H9 (cell line): Measurements from ENCODE around the gene CPXM2. TPM values are rescaled to one million over a fixed set of nuclear protein-coding genes. Genes with fewer than 3 reads are reported as not detected.

ENCODE experiments used
- DNase-seq: peaks from one replicate; pipeline ENCODE4 v3.0.0-alpha.2; 2017
- H2AFZ ChIP-seq: one replicate; pipeline ENCODE4 v1.6.1; 2013; ENCODE audit warnings: mild to moderate bottlenecking, low read length, control low read depth, moderate library complexity
- H2AK5ac ChIP-seq: 2 replicates; pipeline ENCODE4 v1.6.1; 2013; ENCODE audit warnings: low read length, control low read depth, mixed read lengths; ENCODE audit not compliant: insufficient read length
- H2BK120ac ChIP-seq: one replicate; pipeline ENCODE4 v1.6.1; 2013; ENCODE audit warnings: low read depth, mild to moderate bottlenecking, low read length, control low read depth, inconsistent platforms; ENCODE audit not compliant: poor library complexity, severe bottlenecking
- H2BK12ac ChIP-seq: 2 replicates; pipeline ENCODE4 v1.6.1; 2013; ENCODE audit warnings: low read length, control low read depth, mixed read lengths, low read depth; ENCODE audit not compliant: insufficient read length
- H2BK15ac ChIP-seq: 2 replicates; pipeline ENCODE4 v1.6.1; 2013; ENCODE audit warnings: low read depth, low read length, control low read depth
- H2BK20ac ChIP-seq: one replicate; pipeline ENCODE4 v1.6.1; 2013; ENCODE audit warnings: low read depth, mild to moderate bottlenecking, low read length, control low read depth, inconsistent platforms; ENCODE audit not compliant: poor library complexity, severe bottlenecking
- H2BK5ac ChIP-seq: 2 replicates; pipeline ENCODE4 v1.6.1; 2013; ENCODE audit warnings: low read length, control low read depth, mixed read lengths; ENCODE audit not compliant: insufficient read length
- H3K14ac ChIP-seq: 2 replicates; pipeline ENCODE4 v1.6.1; 2013; ENCODE audit warnings: low read length, control low read depth; ENCODE audit not compliant: insufficient read depth
- H3K18ac ChIP-seq: 2 replicates; pipeline ENCODE4 v1.6.1; 2013; ENCODE audit warnings: low read depth, mild to moderate bottlenecking, mixed read lengths, low read length, control low read depth; ENCODE audit not compliant: insufficient read length
- H3K23ac ChIP-seq: 2 replicates; pipeline ENCODE4 v1.6.1; 2013; ENCODE audit warnings: low read length, control low read depth, mixed read lengths, low read depth; ENCODE audit not compliant: insufficient read length
- H3K23me2 ChIP-seq: 2 replicates; pipeline ENCODE4 v1.6.1; 2013; ENCODE audit warnings: low read depth, mild to moderate bottlenecking, mixed read lengths, low read length, control low read depth; ENCODE audit not compliant: insufficient read length, poor library complexity, severe bottlenecking
- H3K27ac ChIP-seq: 2 replicates; pipeline ENCODE4 v1.5.1; 2013; ENCODE audit warnings: low read length, control low read depth, mixed read lengths, low read depth; ENCODE audit not compliant: insufficient read length
- H3K27me3 ChIP-seq: 2 replicates; pipeline ENCODE4 v1.6.1; 2013; ENCODE audit warnings: low read length, control low read depth, inconsistent platforms; ENCODE audit not compliant: insufficient read depth
- H3K4ac ChIP-seq: 2 replicates; pipeline ENCODE4 v1.6.1; 2013; ENCODE audit warnings: low read depth, mild to moderate bottlenecking, control low read depth, inconsistent platforms, low read length, moderate library complexity
- H3K4me1 ChIP-seq: 2 replicates; pipeline ENCODE4 v1.6.1; 2013; ENCODE audit warnings: low read length, control low read depth, inconsistent platforms; ENCODE audit not compliant: insufficient read depth
- H3K4me2 ChIP-seq: 2 replicates; pipeline ENCODE4 v1.6.1; 2013; ENCODE audit warnings: low read length, control low read depth, mixed read lengths; ENCODE audit not compliant: insufficient read length, insufficient read depth
- H3K56ac ChIP-seq: 2 replicates; pipeline ENCODE4 v1.6.1; 2013; ENCODE audit warnings: low read depth, mild to moderate bottlenecking, mixed read lengths, low read length, control low read depth; ENCODE audit not compliant: insufficient read length
- H3K79me1 ChIP-seq: 2 replicates; pipeline ENCODE4 v1.6.1; 2013; ENCODE audit warnings: low read depth, mild to moderate bottlenecking, moderate library complexity, low read length, control low read depth, inconsistent platforms; ENCODE audit not compliant: insufficient read depth, poor library complexity, severe bottlenecking
- H3K79me2 ChIP-seq: 2 replicates; pipeline ENCODE4 v1.6.1; 2013; ENCODE audit warnings: low read length, control low read depth, inconsistent platforms; ENCODE audit not compliant: insufficient read depth
- H3K9ac ChIP-seq: 2 replicates; pipeline ENCODE4 v1.6.1; 2013; ENCODE audit warnings: low read length, control low read depth, mixed read lengths; ENCODE audit not compliant: insufficient read length; ENCODE audit errors: extremely low read depth
- H3K9me3 ChIP-seq: one replicate; pipeline ENCODE4 v1.6.1; 2013; ENCODE audit warnings: low read depth, low read length, inconsistent platforms; ENCODE audit not compliant: control insufficient read depth
- H3T11ph ChIP-seq: one replicate; pipeline ENCODE4 v1.6.1; 2013; ENCODE audit warnings: mild to moderate bottlenecking, low read length, control low read depth, inconsistent platforms
- H4K20me1 ChIP-seq: one replicate; pipeline ENCODE4 v1.6.1; 2013; ENCODE audit not compliant: control insufficient read depth, insufficient read length, insufficient read depth
- H4K5ac ChIP-seq: 2 replicates; pipeline ENCODE4 v1.6.1; 2013; ENCODE audit warnings: low read depth, mild to moderate bottlenecking, mixed read lengths, low read length, control low read depth; ENCODE audit not compliant: insufficient read length
- H4K8ac ChIP-seq: replicated peaks from 2 replicates; pipeline ENCODE4 v1.6.1; 2013; ENCODE audit warnings: low read length, control low read depth, mixed read lengths, low read depth; ENCODE audit not compliant: insufficient read length
- H4K91ac ChIP-seq: 2 replicates; pipeline ENCODE4 v1.6.1; 2013; ENCODE audit warnings: low read depth, mild to moderate bottlenecking, moderate library complexity, mixed read lengths, low read length, control low read depth; ENCODE audit not compliant: insufficient read length
- H3K27ac Mint-ChIP-seq, 3 experiments: 2 replicates in 2 of 3; 3 replicates in 1 of 3; pipeline ENCODE4 v1.8.0; 2020 to 2021; ENCODE audit warnings: mixed read lengths in 3 of 3, mild to moderate bottlenecking in 1 of 3, moderate library complexity in 1 of 3
- H3K27me3 Mint-ChIP-seq: 2 replicates; pipeline ENCODE4 v1.8.0; 2021; ENCODE audit warnings: low read depth, mild to moderate bottlenecking, moderate library complexity, mixed read lengths
- H3K36me3 Mint-ChIP-seq, 3 experiments: 2 replicates in 2 of 3; 3 replicates in 1 of 3; pipeline ENCODE4 v1.8.0; 2020 to 2021; ENCODE audit warnings: low read depth in 3 of 3, mixed read lengths in 3 of 3; ENCODE audit not compliant: insufficient read depth in 1 of 3
- H3K4me1 Mint-ChIP-seq, 2 experiments: 2 replicates each; pipeline ENCODE4 v1.8.0; 2020; ENCODE audit warnings: mixed read lengths in 2 of 2
- H3K4me3 Mint-ChIP-seq, 2 experiments: 2 replicates in 1 of 2; 3 replicates in 1 of 2; pipeline ENCODE4 v1.8.0; 2020 to 2021; ENCODE audit warnings: mild to moderate bottlenecking in 2 of 2, mixed read lengths in 2 of 2, moderate library complexity in 1 of 2
- H3K9me3 Mint-ChIP-seq, 2 experiments: 2 replicates in 1 of 2; 3 replicates in 1 of 2; pipeline ENCODE4 v1.8.0; 2020; ENCODE audit warnings: mild to moderate bottlenecking in 2 of 2, mixed read lengths in 2 of 2, moderate library complexity in 1 of 2
- CTCF ChIP-seq: fragments of 200-600 bp; sonication (generic); conservative IDR thresholded peaks from 3 replicates; pipeline ENCODE4 v1.8.0; 2021; ENCODE audit warnings: antibody characterized with exemption, mild to moderate bottlenecking
- WGBS: extraction: QIAGEN DNeasy Blood & Tissue Kit; methylation state at CpG from one replicate; pipeline ENCODE4 v1.1.7; 2013; ENCODE audit warnings: missing lambda C conversion rate, low lambda C conversion rate, mixed read lengths; ENCODE audit not compliant: insufficient read length; ENCODE audit errors: extremely low coverage; 5-methylcytosine and 5-hydroxymethylcytosine counted together
- total RNA-seq: library from RNA; stranded (reverse); gene quantifications from 2 replicates; pipeline ENCODE4 v1.2.1, GENCODE V29; 2021

CPXM2 gene
- total RNA-seq, 1 experiment from 2014 or later: 1.7 TPM

- H3K9me3 Mint-ChIP-seq: peaks cover 33 to 37% of the 10 kb centered on the region in 2 experiments
- Histone ChIP-seq H3K27me3 (no peaks in the 10 kb centered on the region), H2BK120ac (no peak overlapping the region), H4K5ac (no peak overlapping the region), H3K79me1 (no peaks in the 10 kb centered on the region), H3K18ac (no peak overlapping the region), H4K20me1 (no peaks in the 10 kb centered on the region), H3K9ac (no peak overlapping the region), H3K4ac (no peak overlapping the region), H3K27ac (no peak overlapping the region), H4K91ac (no peak overlapping the region), H2BK20ac (no peak overlapping the region), H3K23ac (no peak overlapping the region), H2AFZ (no peak overlapping the region), H2BK15ac (no peak overlapping the region), H4K8ac (no peak overlapping the region), H3K4me2 (no peak overlapping the region), H3T11ph (no peak overlapping the region), H2AK5ac (no peak overlapping the region), H3K79me2 (no peaks in the 10 kb centered on the region), H3K9me3 (peaks cover 9% of the 10 kb centered on the region), H3K14ac (no peak overlapping the region), H3K4me1 (no peaks in the 10 kb centered on the region), H2BK12ac (no peak overlapping the region), H3K23me2 (no peaks in the 10 kb centered on the region), H2BK5ac (no peak overlapping the region), H3K56ac (no peak overlapping the region)
- H3K4me1 Mint-ChIP-seq: 0 out of 4 replicates have a peak, but pooled peaks cover 0 to 7% of the 10 kb centered on the region in 2 experiments
- peak overlapping the region in 1 of 3 experiments; percentile 42; a peak in 1 of 7 replicates for H3K27ac Mint-ChIP-seq
- no peak for TF ChIP-seq CTCF
- H3K27me3 Mint-ChIP-seq: peaks cover 20% of the 10 kb centered on the region
- WGBS: no CpG with 5 or more reads among the region's 7 CpGs
- H3K4me3 Mint-ChIP-seq: no peak overlapping the region
- H3K36me3 Mint-ChIP-seq: peaks cover 14 to 22% (median 16%) of the 10 kb centered on the region in 3 experiments; a peak in 5 of 7 replicates
- DNase-seq: no peak
Measured at GRCh38 chr10:123926401-123927264, 35.0 kb upstream of the CPXM2 start.
